GM21619 (cell line): ENCODE measurements around the gene EFCAB6.

Experiments
- ATAC-seq: cut with Tn5 transposase; IDR thresholded peaks from one replicate; pipeline ENCODE4 v1.9.1; 2021; ENCODE audit not compliant: unreplicated experiment

The EFCAB6 gene, protein sequence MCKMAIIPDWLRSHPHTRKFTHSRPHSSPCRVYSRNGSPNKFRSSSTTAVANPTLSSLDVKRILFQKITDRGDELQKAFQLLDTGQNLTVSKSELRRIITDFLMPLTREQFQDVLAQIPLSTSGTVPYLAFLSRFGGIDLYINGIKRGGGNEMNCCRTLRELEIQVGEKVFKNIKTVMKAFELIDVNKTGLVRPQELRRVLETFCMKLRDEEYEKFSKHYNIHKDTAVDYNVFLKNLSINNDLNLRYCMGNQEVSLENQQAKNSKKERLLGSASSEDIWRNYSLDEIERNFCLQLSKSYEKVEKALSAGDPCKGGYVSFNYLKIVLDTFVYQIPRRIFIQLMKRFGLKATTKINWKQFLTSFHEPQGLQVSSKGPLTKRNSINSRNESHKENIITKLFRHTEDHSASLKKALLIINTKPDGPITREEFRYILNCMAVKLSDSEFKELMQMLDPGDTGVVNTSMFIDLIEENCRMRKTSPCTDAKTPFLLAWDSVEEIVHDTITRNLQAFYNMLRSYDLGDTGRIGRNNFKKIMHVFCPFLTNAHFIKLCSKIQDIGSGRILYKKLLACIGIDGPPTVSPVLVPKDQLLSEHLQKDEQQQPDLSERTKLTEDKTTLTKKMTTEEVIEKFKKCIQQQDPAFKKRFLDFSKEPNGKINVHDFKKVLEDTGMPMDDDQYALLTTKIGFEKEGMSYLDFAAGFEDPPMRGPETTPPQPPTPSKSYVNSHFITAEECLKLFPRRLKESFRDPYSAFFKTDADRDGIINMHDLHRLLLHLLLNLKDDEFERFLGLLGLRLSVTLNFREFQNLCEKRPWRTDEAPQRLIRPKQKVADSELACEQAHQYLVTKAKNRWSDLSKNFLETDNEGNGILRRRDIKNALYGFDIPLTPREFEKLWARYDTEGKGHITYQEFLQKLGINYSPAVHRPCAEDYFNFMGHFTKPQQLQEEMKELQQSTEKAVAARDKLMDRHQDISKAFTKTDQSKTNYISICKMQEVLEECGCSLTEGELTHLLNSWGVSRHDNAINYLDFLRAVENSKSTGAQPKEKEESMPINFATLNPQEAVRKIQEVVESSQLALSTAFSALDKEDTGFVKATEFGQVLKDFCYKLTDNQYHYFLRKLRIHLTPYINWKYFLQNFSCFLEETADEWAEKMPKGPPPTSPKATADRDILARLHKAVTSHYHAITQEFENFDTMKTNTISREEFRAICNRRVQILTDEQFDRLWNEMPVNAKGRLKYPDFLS (N-terminal part only)

GRCh38 chr22:43812149-43812842, at the start of gene EFCAB6:
Gene EFCAB6, minus strand, starts transcription at chr22:43812305. Its CDS starts 29,987 bp downstream, at chr22:43782318.
- peak; percentile 91 for ATAC-seq

- ATAC-seq = no peak
Observed at GRCh38 chr22:43861529-43861928, 49.4 kb upstream of the EFCAB6 start.

GRCh38 chr22:43860831-43861230, 48.7 kb upstream of the EFCAB6 start:
- no peak for ATAC-seq

DNA sequence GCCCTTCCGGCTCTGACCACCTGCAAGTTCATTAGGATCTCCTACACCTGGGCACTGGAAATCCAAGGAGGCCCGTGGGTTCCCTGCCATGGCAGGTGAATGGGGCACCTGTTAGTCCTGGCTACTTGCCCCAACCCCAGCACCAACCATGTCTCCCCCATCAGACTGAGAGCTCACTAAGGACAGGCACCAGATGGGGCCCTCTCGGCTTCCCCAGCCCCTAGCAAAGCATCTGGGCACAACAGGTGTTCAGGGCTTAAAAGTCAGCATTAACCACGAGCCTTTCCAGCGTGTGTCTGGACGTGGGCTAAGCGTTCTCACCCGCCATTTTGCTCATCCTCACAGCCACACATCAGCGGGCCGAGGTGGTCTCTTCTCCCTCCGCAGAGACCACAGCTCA, 48.0 kb upstream of the EFCAB6 start:
- no peak for ATAC-seq

- no peak for ATAC-seq
Observed at GRCh38 chr22:43859621-43860020, 47.5 kb upstream of the EFCAB6 start.

DNA sequence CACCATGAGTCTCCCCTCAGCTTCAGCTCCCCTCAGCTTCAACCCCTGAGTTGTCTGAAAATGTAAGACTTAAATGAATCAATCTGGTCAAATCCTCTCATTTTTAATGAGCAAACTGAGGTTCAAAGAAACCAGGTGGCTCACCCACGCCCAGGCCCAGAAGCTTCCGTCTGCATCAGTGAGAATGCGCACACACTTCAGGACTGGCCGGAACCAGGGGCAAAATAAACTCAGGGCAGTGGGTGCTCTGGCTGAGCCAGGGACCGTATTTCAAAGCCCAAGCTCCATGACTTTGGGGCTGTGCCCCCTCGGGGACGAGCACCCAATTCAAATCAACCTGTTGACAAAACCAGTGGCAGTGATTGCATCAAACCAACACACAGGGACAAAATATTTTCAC, 47.1 kb upstream of the EFCAB6 start:
- no peak for ATAC-seq

- no peak for ATAC-seq
Observed at GRCh38 chr22:43858156-43858895, 46.2 kb upstream of the EFCAB6 start.

GRCh38 chr22:43857367-43857766, 45.3 kb upstream of the EFCAB6 start:
- no peak for ATAC-seq

DNA sequence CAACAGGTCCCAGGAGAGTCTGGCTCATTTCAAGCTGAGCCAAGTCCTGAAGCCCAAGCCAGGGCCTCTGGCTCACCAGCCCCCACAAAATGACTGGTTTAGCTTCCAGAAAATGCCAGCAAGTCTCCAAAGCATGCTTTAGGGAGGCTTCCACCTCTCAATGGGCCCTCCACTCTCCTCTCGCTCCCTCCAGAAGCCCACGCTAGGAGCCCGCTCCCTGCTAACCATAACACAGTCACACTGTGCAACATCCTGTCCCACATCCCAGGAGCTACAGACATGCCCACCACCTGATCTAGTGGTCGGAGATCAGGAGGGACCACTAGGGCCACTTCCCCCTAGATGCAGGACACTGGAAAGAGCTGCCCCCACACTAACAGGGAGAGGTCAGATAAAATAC, 43.3 kb upstream of the EFCAB6 start:
- no peak for ATAC-seq

DNA sequence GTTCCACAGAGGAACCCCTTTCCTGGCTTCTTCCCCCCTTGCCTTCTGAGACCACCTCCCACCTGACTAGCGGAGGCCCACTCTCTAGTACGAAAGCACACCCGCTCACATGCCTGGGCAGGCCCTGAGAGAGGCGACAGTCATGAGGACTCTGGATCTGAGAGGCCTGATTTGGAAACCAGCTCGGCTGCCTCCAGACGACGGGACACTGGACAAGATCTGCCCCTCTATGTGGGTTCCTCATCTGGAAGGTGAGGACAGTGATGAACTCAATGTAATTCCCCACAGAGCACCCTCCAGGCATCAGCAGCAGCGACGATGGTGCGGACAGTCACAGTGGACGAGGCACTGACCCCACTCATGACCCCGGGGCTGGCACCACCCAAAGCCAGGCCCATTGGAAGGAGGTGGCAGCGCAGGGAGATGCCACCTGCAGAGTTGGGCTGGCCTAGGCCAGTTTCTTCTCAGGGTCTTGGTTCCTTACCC, 42.7 kb upstream of the EFCAB6 start:
- no peak for ATAC-seq

DNA sequence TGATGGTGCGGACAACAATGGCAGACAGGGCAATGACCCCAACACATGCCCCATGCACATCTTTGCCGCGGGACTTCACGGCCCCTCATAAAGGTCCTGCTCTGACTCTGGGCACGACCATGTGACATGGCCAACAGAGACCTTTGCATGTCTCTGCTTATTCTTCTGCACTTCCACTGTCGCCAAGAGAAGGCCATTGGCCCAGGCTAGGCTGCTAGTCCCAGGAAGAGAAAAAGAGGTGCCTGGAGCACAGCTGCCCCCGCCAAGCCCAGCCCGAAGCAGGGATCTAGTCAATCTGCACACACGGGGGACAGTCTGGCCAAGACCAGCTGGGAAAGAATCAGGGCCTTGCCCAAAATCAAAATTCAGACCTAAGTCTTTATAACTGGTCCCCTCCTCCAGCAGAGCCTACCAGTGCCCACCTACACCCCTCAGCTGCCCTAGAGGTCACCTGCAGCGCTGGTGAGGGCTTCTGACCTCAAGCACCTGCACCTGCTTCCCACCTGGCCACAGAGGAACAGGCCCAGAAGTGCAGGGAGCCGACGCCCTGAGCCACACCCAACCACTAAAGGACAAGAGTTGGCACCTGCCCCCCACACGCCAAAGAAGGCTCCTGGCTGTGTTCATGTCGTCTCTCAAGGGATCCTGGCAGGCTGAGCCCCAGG, 42.1 kb upstream of the EFCAB6 start:
- ATAC-seq = no peak

GRCh38 chr22:43853328-43853931, 41.3 kb upstream of the EFCAB6 start:
- ATAC-seq = no peak

- no peak for ATAC-seq
Observed at GRCh38 chr22:43852573-43853327, 40.6 kb upstream of the EFCAB6 start.

- ATAC-seq = no peak
Observed at GRCh38 chr22:43851979-43852307, 39.8 kb upstream of the EFCAB6 start.

DNA sequence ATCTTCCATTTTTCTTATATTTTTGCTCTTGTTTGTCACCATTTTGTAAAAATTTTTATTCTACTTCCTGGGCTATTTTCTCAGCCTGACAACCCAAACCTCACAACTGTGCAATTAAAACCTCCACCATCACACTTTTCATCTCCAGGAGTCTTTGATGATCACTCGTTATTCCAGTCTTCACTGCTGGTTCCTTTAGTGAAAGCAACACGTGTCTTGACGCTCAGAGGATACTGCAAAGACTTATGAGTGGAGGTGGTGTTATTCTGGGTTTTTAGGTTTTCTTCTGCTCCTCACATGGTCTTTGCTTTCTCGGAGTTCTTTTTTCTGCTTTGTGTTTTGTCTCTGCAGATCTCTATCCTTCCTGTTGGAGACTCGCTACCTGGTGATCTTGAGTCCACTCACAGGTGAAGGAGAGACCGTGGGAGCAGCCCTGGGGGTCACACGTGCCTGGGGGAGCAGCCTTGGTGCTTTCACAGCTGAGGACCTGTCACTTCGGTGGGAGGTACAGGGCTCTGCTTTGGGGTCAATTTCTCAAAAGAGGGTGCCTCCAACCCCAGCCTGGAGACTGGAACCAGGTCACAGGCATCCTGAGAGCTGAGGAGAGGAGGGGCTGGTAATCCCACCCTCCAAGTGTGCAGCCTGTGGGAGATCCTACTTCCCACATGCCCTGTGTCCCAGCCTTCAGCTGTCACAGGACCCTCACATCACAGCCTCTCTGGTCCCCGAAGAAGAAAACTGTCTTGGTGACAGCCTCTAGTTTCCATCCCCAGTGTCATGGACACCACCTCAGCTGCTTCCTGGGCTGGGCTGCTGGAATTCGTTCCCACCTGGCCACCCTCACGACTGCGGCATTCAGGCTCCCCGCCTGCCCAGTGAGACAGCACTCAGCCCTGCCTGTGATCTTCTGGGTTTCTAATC, 39.2 kb upstream of the EFCAB6 start:
- no peak for ATAC-seq

- ATAC-seq = no peak
Observed at GRCh38 chr22:43850529-43850928, 38.4 kb upstream of the EFCAB6 start.

- ATAC-seq = no peak
Observed at GRCh38 chr22:43849731-43850130, 37.6 kb upstream of the EFCAB6 start.
